Endothelial cell of umbilical vein (primary cell): ENCODE results near the gene TCF7. TPM values are rescaled to one million over a fixed set of nuclear protein-coding genes. Genes with fewer than 3 reads are reported as not detected.

Source experiments
- BruUV-seq: library from RNA; stranded (reverse); fragments of 400-500 nt; replicated peaks from 2 replicates; lab custom pipeline; 2021; lab: Mats Ljungman, UMichigan
- CTCF ChIA-PET: fragments of 300-600, 350-600 bp; sonication (Branson Sonifier 250); formaldehyde crosslinking; loops from one replicate; lab custom pipeline; 2021; ENCODE audit warnings: antibody characterized with exemption, inconsistent platforms; lab: Charles Lee
- POLR2A ChIA-PET: fragments of 300-600, 350-600 bp; sonication (Branson Sonifier 250); formaldehyde crosslinking; loops from one replicate; lab custom pipeline; 2021; ENCODE audit warnings: antibody characterized with exemption, inconsistent platforms; lab: Charles Lee
- DNase-seq: peaks from one replicate; pipeline ENCODE4 v3.0.0-alpha.2; 2011; ENCODE audit warnings: low read depth, low spot score
- FAIRE-seq: peaks from 2 replicates; lab custom pipeline; 2011; peaks lifted over from hg19 to GRCh38; lab: Jason Lieb, UNC
- H2AFZ ChIP-seq: 2 replicates; pipeline ENCODE4 v1.6.0; 2012; ENCODE audit warnings: low read depth, low read length, control low read depth, inconsistent platforms
- H3K27ac ChIP-seq: 2 replicates; pipeline ENCODE4 v1.5.1; 2011; ENCODE audit warnings: low read depth, mild to moderate bottlenecking, control low read depth, low read length, moderate library complexity; ENCODE audit not compliant: insufficient read depth
- H3K27me3 ChIP-seq, 2 experiments: 2 replicates each; pipeline versions ENCODE4 v1.6.0 to v1.6.1; 2011; ENCODE audit warnings: low read length in 2 of 2, mixed read lengths in 1 of 2; ENCODE audit not compliant: control insufficient read depth in 2 of 2, insufficient read depth in 2 of 2
- H3K36me3 ChIP-seq, 2 experiments: 2 replicates in 1 of 2; 3 replicates in 1 of 2; pipeline ENCODE4 v1.5.1; 2011; ENCODE audit warnings: low read length in 2 of 2, mild to moderate bottlenecking in 1 of 2, moderate library complexity in 1 of 2; ENCODE audit not compliant: control insufficient read depth in 2 of 2, insufficient read depth in 2 of 2; ENCODE audit errors: extremely low read depth in 1 of 2
- H3K4me1 ChIP-seq: 3 replicates; pipeline ENCODE4 v1.5.1; 2011; ENCODE audit warnings: mild to moderate bottlenecking, low read length; ENCODE audit not compliant: control insufficient read depth, insufficient read depth; ENCODE audit errors: extremely low read depth
- H3K4me2 ChIP-seq: 2 replicates; pipeline ENCODE4 v1.6.1; 2011; ENCODE audit warnings: low read length, control low read depth, mixed read lengths; ENCODE audit not compliant: insufficient read depth
- H3K4me3 ChIP-seq, 3 experiments: fragments of 200-600 bp in 1 of 3; sonication (generic), shearing (Covaris generic) in 1 of 3; replicated peaks in 1 of 3; 2 replicates each; pipeline ENCODE4 v1.5.1; 2011 to 2016; ENCODE audit warnings: control low read depth in 3 of 3, low read length in 3 of 3, mild to moderate bottlenecking in 2 of 3, inconsistent platforms in 1 of 3, low read depth in 1 of 3, moderate library complexity in 1 of 3; ENCODE audit not compliant: insufficient read depth in 1 of 3
- H3K79me2 ChIP-seq: 2 replicates; pipeline ENCODE4 v1.6.0; 2012; ENCODE audit warnings: low read length, inconsistent platforms; ENCODE audit not compliant: control insufficient read depth, insufficient read depth
- H3K9ac ChIP-seq: replicated peaks from 2 replicates; pipeline ENCODE3; 2011; ENCODE audit warnings: low read length, control low read depth; ENCODE audit not compliant: insufficient read depth; ENCODE audit errors: extremely low read depth
- H3K9me1 ChIP-seq: replicated peaks from 3 replicates; pipeline ENCODE4 v1.6.0; 2011; ENCODE audit warnings: mild to moderate bottlenecking, low read length; ENCODE audit not compliant: control insufficient read depth, insufficient read depth; ENCODE audit errors: extremely low read depth
- H3K9me3 ChIP-seq: replicated peaks from 2 replicates; pipeline ENCODE4 v1.5.1; 2012; ENCODE audit warnings: low read length, inconsistent platforms; ENCODE audit not compliant: control insufficient read depth, insufficient read depth
- H4K20me1 ChIP-seq: replicated peaks from 2 replicates; pipeline ENCODE3; 2011; ENCODE audit warnings: mild to moderate bottlenecking, low read length; ENCODE audit not compliant: control insufficient read depth, insufficient read depth; ENCODE audit errors: extremely low read depth
- EZH2 ChIP-seq: IDR thresholded peaks from 2 replicates; pipeline ENCODE4 v1.6.1; 2012; ENCODE audit warnings: borderline replicate concordance, low read depth, mild to moderate bottlenecking, moderate library complexity, low read length, inconsistent platforms; ENCODE audit not compliant: severe bottlenecking
- FOS ChIP-seq: IDR thresholded peaks from 2 replicates; pipeline ENCODE4 v1.6.1; 2011; ENCODE audit warnings: mild to moderate bottlenecking, low read length, moderate library complexity, borderline replicate concordance; ENCODE audit not compliant: insufficient read depth
- GATA2 ChIP-seq: IDR thresholded peaks from 2 replicates; pipeline ENCODE4 v1.7.0; 2011; ENCODE audit warnings: low read depth, mild to moderate bottlenecking, moderate library complexity, mixed read lengths, low read length; ENCODE audit not compliant: insufficient read length, insufficient read depth
- JUN ChIP-seq: IDR thresholded peaks from 2 replicates; pipeline ENCODE4 v1.6.1; 2011; ENCODE audit warnings: borderline replicate concordance, low read depth; ENCODE audit not compliant: insufficient read length, insufficient read depth
- MYC ChIP-seq: IDR thresholded peaks from one replicate; pipeline ENCODE4 v1.6.1; 2011; ENCODE audit warnings: mild to moderate bottlenecking, low read depth, low read length
- POLR2A ChIP-seq: IDR thresholded peaks from 2 replicates; pipeline ENCODE4 v1.6.1; 2012; ENCODE audit warnings: low read depth, mild to moderate bottlenecking, control low read depth, low read length
- POLR2AphosphoS5 ChIP-seq: IDR thresholded peaks from 2 replicates; pipeline ENCODE4 v1.6.1; 2012; ENCODE audit warnings: low read depth, mild to moderate bottlenecking, control low read depth, low read length, moderate library complexity; ENCODE audit not compliant: insufficient read depth
- dilution Hi-C: fragments of 300-500 bp; cut with MboI; formaldehyde crosslinking; loops from one replicate; pipeline ENCODE4 v1.15.0; 2019; ENCODE audit warnings: low sequenced_read_pairs; ENCODE audit not compliant: extremely low pct_ligation_motif_present
- intact Hi-C: fragments of 100-400 bp; cut with micrococcal nuclease; formaldehyde crosslinking; loops from one replicate; pipeline ENCODE4 v1.10.0; 2022
- polyA plus RNA-seq, 4 experiments: library from polyadenylated mRNA; depleted of rRNA in 3 of 4; stranded (reverse) in 3 of 4; unstranded in 1 of 4; fragments of >200 nt; gene quantifications; 2 replicates each; pipeline versions ENCODE4 v1.2.1 to v1.2.3, GENCODE V29; 2011 to 2012; ENCODE audit warnings: missing spikeins in 1 of 4
- total RNA-seq: library from RNA; stranded (reverse); gene quantifications from 2 replicates; pipeline ENCODE4 v1.2.3, GENCODE V29; 2021
- TF ChIP-seq, protein P1 (sequence below): IDR thresholded peaks from 2 replicates; pipeline ENCODE4 v1.6.1; 2011; ENCODE audit not compliant: insufficient read depth, insufficient read length
- TF ChIP-seq, protein P2 (sequence below), 2 donors: IDR thresholded peaks; 1 replicate in 1 of 2; 2 replicates in 1 of 2; pipeline ENCODE4 v1.5.1; 2011; ENCODE audit warnings: low read length in 2 of 2, mild to moderate bottlenecking in 2 of 2, moderate library complexity in 2 of 2, control low read depth in 1 of 2, inconsistent platforms in 1 of 2, low read depth in 1 of 2; ENCODE audit not compliant: insufficient read depth in 1 of 2; ENCODE audit errors: extremely low read depth in 1 of 2

TCF7 gene
- total and polyA plus RNA-seq, 2 donors (not counting 3 experiments of a cell fraction or from before 2014, with no cell fraction given), result 1.8 to 2.5 TPM

DNA sequence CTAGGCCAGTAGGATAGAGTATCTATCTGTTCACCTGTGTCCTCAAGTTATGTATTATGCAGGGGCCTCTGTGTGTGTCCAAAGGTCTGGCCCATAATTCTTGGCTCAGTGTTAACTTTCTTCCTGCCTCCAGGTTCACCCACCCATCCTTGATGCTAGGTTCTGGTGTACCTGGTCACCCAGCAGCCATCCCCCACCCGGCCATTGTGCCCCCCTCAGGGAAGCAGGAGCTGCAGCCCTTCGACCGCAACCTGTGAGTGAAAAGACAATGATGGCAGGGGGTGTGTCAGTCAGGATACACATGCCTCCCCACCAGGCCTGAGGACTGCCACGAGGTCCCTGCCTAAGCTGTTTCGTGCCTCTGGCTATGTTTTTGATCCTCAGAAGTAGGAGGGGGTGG is 27.6 kb downstream of the TCF7 start:
- CTCF ChIA-PET, result interaction anchor here (3.0 to 15.2 kb wide), 5 partner anchors 12 to 100 kb away, joined by 19 to 517 read pairs (median 50); no protein-coding TSS in a partner anchor
- intact Hi-C loops (no loop called here), dilution Hi-C loops (no loop called here)
- no peak for DNase-seq
- Histone ChIP-seq H3K4me3 (no peak overlapping the region), H3K79me2 (peaks cover 7% of the 10 kb centered on the region), H3K27ac (no peak overlapping the region), H3K4me2 (no peak overlapping the region), H3K9me3 (no peaks in the 10 kb centered on the region), H3K4me1 (no peaks in the 10 kb centered on the region), H3K36me3 (peaks cover 4 to 30% of the 10 kb centered on the region in 2 experiments), H3K9ac (no peak overlapping the region), H4K20me1 (no peaks in the 10 kb centered on the region), H3K27me3 (no peaks in the 10 kb centered on the region), H3K9me1 (no peaks in the 10 kb centered on the region), H2AFZ (no peak overlapping the region)
- POLR2A ChIA-PET, result interaction anchor here (0.6 kb wide), 1 partner anchor 469 kb away, joined by 4 read pairs; no protein-coding TSS in a partner anchor
- FAIRE-seq, result no peak
- BruUV-seq, result no TSS peak
- TF ChIP-seq, protein P1, sequence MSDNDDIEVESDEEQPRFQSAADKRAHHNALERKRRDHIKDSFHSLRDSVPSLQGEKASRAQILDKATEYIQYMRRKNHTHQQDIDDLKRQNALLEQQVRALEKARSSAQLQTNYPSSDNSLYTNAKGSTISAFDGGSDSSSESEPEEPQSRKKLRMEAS, result no peak
- no peak for TF ChIP-seq FOS

DNA sequence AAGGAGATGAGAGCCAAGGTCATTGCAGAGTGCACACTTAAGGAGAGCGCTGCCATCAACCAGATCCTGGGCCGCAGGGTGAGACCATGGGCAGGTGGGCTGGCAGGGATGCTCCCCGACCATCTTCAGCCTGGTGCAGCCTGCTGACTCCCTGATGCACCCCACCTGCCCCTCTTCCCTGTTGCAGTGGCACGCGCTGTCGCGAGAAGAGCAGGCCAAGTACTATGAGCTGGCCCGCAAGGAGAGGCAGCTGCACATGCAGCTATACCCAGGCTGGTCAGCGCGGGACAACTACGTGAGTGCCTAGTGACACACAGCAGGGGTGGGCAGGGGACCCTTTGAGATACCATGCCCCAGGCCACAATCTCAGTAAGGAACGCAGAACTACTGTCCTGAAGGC is 28.3 kb downstream of the TCF7 start:
- Histone ChIP-seq H3K27ac (no peak overlapping the region), H4K20me1 (no peaks in the 10 kb centered on the region), H3K9me3 (no peaks in the 10 kb centered on the region), H3K9me1 (no peaks in the 10 kb centered on the region), H2AFZ (no peak overlapping the region), H3K9ac (no peak overlapping the region), H3K79me2 (peaks cover 7% of the 10 kb centered on the region), H3K36me3 (peaks cover 4 to 32% of the 10 kb centered on the region in 2 experiments), H3K4me3 (no peak overlapping the region), H3K27me3 (no peaks in the 10 kb centered on the region), H3K4me2 (no peak overlapping the region), H3K4me1 (no peaks in the 10 kb centered on the region)
- no peak for TF ChIP-seq EZH2
- TF ChIP-seq POLR2A, result no peak
- TF ChIP-seq GATA2, result no peak
- no peak for TF ChIP-seq POLR2AphosphoS5
- TF ChIP-seq, protein P1, result no peak
- no peak for TF ChIP-seq MYC
- TF ChIP-seq JUN, result no peak
- TF ChIP-seq, protein P2, sequence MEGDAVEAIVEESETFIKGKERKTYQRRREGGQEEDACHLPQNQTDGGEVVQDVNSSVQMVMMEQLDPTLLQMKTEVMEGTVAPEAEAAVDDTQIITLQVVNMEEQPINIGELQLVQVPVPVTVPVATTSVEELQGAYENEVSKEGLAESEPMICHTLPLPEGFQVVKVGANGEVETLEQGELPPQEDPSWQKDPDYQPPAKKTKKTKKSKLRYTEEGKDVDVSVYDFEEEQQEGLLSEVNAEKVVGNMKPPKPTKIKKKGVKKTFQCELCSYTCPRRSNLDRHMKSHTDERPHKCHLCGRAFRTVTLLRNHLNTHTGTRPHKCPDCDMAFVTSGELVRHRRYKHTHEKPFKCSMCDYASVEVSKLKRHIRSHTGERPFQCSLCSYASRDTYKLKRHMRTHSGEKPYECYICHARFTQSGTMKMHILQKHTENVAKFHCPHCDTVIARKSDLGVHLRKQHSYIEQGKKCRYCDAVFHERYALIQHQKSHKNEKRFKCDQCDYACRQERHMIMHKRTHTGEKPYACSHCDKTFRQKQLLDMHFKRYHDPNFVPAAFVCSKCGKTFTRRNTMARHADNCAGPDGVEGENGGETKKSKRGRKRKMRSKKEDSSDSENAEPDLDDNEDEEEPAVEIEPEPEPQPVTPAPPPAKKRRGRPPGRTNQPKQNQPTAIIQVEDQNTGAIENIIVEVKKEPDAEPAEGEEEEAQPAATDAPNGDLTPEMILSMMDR (IDR thresholded peaks at IDR 0.05; ENCODE audit: extremely low read depth in 1 of 2, insufficient read depth in 1 of 2, low read depth in 1 of 2, low read length in 2 of 2), result no peak
- TF ChIP-seq FOS, result no peak
- intact Hi-C loops (no loop called here), dilution Hi-C loops (no loop called here)
- FAIRE-seq (no peak), DNase-seq (no peak)
- BruUV-seq, result no TSS peak
- CTCF ChIA-PET, result interaction anchor here (1.1 to 15.2 kb wide), 4 partner anchors 11 to 101 kb away, joined by 4 to 517 read pairs (median 78); no protein-coding TSS in a partner anchor
- POLR2A ChIA-PET, result no interaction called here
